ENCODE results near the gene ZNF423.

GRCh38 chr16:49695782-49696413 lies 160.0 kb downstream of the ZNF423 start:
- TF ChIP-seq CTCF (conservative IDR thresholded peaks at IDR 0.05 in 1 of 2, IDR thresholded peaks at IDR 0.05 in 1 of 2; ENCODE audit: extremely low read depth in 1 of 2, insufficient read depth in 1 of 2, low read depth in 1 of 2, low read length in 2 of 2) (no peak), EZH2 (IDR thresholded peaks at IDR 0.05; ENCODE audit: borderline replicate concordance, low read length) (no peak)
